NCI-H1105 (cell line): ENCODE results near the gene CTNNBIP1.
"Not testable (repeated sequence)": the region's sequence is repeated elsewhere in the genome, so short reads cannot be mapped to it uniquely, and the experiment has no call there.

Experiments
- DNase-seq: peaks from one replicate; lab custom pipeline; 2025; lab: John Stamatoyannopoulos, UW

Gene CTNNBIP1

GRCh38 chr1:9803003-9803918, 106.8 kb downstream of the CTNNBIP1 start:
- DNase-seq, result not testable (repeated sequence)

- DNase-seq, result no peak
Measured at GRCh38 chr1:9801909-9802308, 108.2 kb downstream of the CTNNBIP1 start.
